ENCODE data around the gene ABCA3.

- TF ChIP-seq CTCF (IDR thresholded peaks at IDR 0.05) = no peak
- no peak for TF ChIP-seq POLR2A (IDR thresholded peaks at IDR 0.05)
- no peak for TF ChIP-seq POLR2AphosphoS5 (IDR thresholded peaks at IDR 0.05)
These were observed 57.5 kb downstream of the ABCA3 start for GRCh38 chr16:2282866-2283555.

Data from prostate gland (tissue), 2 donors.